ENCODE data around the gene CENPU. TPM values are rescaled to one million over a fixed set of nuclear protein-coding genes. Genes with fewer than 3 reads are reported as not detected.
"Not testable (repeated sequence)": the region's sequence is repeated elsewhere in the genome, so short reads cannot be mapped to it uniquely, and the experiment has no call there.

Gene CENPU
- total RNA-seq, 1 donor from 2014 or later: 25.4 TPM

DNA sequence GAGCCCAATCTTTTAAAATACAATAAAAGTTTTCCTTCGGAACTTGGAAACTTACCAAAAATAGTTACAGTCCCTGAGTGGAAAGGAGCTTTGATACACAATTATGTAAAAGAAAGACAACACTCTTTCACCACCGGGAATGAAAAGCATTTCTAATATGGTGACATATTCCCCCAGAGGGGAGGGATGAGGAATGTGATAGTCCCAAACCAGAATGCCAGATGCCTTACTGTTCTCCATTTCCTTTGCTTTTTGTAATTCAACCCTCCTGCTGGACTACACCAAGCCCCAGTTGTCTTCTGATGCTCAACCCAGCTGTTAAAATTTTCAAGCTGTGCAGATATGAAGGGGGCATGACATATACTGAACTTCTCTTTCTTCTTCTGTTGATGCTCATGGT, 80.2 kb downstream of the CENPU start:
- peaks cover 13% of the 10 kb centered on the region for H3K4me1 Mint-ChIP-seq
- no peak for DNase-seq (ENCODE audit: low spot score in 2 of 2, unreplicated experiment in 2 of 2)
- H3K9me3 Mint-ChIP-seq: no peaks in the 10 kb centered on the region
- no peak overlapping the region for H3K4me3 Mint-ChIP-seq
- TF ChIP-seq, protein P1, sequence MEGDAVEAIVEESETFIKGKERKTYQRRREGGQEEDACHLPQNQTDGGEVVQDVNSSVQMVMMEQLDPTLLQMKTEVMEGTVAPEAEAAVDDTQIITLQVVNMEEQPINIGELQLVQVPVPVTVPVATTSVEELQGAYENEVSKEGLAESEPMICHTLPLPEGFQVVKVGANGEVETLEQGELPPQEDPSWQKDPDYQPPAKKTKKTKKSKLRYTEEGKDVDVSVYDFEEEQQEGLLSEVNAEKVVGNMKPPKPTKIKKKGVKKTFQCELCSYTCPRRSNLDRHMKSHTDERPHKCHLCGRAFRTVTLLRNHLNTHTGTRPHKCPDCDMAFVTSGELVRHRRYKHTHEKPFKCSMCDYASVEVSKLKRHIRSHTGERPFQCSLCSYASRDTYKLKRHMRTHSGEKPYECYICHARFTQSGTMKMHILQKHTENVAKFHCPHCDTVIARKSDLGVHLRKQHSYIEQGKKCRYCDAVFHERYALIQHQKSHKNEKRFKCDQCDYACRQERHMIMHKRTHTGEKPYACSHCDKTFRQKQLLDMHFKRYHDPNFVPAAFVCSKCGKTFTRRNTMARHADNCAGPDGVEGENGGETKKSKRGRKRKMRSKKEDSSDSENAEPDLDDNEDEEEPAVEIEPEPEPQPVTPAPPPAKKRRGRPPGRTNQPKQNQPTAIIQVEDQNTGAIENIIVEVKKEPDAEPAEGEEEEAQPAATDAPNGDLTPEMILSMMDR (IDR thresholded peaks at IDR 0.05; ENCODE audit: unreplicated experiment): no peak
- H3K36me3 Mint-ChIP-seq: peaks cover 10% of the 10 kb centered on the region
- H3K27ac Mint-ChIP-seq: no peak overlapping the region
- no peaks in the 10 kb centered on the region for H3K27me3 Mint-ChIP-seq (ENCODE audit: low read depth)

DNA sequence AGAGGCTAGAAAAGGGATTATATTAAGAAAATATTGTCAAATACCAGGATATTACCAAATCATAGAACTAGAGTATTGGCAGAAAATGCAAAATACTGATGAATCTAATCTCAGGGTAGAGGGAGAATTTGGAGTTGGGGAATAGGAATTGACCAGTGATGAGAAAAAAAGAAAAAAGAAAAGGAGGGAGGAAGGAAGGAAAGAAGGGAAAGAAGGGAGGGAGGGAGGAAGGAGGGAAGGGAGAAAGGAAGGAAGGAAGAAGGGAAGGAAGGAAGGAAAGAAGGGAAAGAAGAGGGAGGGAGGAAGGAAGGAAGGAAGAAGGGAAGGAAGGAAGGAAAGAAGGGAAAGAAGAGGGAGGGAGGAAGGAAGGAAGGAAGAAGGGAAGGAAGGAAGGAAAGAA, 81.2 kb downstream of the CENPU start:
- not testable (repeated sequence) for H3K4me3 Mint-ChIP-seq; H3K27ac Mint-ChIP-seq; H3K9me3 Mint-ChIP-seq; H3K27me3 Mint-ChIP-seq (ENCODE audit: low read depth); DNase-seq (ENCODE audit: low spot score in 2 of 2, unreplicated experiment in 2 of 2); H3K36me3 Mint-ChIP-seq
- H3K4me1 Mint-ChIP-seq: peaks cover 21% of the 10 kb centered on the region

DNA sequence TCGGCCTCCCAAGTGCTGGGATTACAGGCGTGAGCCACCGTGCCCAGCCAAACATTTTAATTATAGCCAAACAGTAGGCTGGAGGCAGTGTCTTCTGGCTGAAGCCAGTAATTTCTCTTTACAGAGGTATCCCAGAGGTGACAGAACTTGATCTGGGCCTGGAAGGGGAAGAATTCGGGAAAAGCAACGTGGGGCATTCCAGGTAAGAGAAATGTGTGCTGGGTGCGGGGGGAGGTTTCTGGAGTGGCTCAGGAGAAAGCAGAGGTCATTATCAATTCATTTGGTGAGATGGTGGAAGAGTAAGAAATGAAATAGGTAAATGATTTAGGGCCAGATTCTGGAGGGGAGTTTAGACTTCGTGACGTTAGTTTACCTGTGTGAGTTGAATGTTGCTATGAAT, 82.0 kb downstream of the CENPU start:
- DNase-seq (ENCODE audit: low spot score in 2 of 2, unreplicated experiment in 2 of 2): no peak
- no peaks in the 10 kb centered on the region for H3K9me3 Mint-ChIP-seq
- no peak overlapping the region for H3K4me3 Mint-ChIP-seq
- TF ChIP-seq, protein P1 (IDR thresholded peaks at IDR 0.05; ENCODE audit: unreplicated experiment): no peak
- H3K4me1 Mint-ChIP-seq: peaks cover 28% of the 10 kb centered on the region
- no peak overlapping the region for H3K27ac Mint-ChIP-seq
- H3K36me3 Mint-ChIP-seq: peaks cover 7% of the 10 kb centered on the region
- H3K27me3 Mint-ChIP-seq (ENCODE audit: low read depth): no peaks in the 10 kb centered on the region

DNA sequence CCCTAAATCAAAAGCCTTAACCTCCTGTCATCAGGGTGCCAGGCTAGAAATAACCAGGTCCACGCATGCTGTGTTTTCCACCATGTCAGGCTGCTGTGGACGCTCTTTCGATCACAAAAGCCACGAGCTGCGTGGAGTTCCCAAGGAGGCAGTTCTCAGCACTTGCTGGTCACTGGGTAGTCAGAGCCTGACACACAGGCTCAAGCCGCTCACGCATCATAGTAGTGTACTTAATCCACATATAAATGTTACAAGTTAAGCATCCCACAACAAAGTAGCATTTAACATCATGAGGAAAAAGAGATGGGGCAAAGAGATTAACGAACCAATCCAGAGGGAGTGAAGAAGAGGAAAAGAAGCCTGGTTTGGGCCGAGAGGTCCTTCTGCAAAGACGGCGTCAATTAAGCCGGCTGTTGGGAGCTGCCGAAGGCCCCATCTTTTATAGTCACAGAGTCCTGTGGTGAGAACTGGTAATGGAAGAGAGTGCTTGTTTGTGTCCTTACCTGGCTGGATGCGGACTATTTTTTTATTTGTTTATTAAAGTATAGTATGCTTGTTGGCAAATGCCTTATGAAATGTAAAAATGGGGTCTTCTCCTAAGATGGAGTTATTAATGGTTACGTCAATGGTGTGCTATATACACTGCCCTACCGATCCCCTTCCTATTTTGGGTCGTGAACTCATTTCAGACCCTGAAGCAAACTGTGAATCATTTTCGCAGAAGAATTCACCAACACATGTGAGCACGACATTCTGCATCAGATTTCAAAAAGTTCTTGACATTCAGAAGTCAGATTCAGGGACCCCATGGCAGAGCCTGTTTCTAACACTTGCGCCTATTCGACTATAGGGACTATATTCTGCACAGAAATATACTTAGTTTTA, 83.7 kb downstream of the CENPU start:
- H3K4me1 Mint-ChIP-seq: peaks cover 38% of the 10 kb centered on the region
- H3K27ac Mint-ChIP-seq: peak overlapping the region; percentile 94
- H3K4me3 Mint-ChIP-seq: peak overlapping the region; percentile 83
- TF ChIP-seq, protein P1 (IDR thresholded peaks at IDR 0.05; ENCODE audit: unreplicated experiment): no peak
- H3K9me3 Mint-ChIP-seq: no peaks in the 10 kb centered on the region
- peaks cover 6% of the 10 kb centered on the region for H3K36me3 Mint-ChIP-seq
- H3K27me3 Mint-ChIP-seq (ENCODE audit: low read depth): no peaks in the 10 kb centered on the region
- no peak for DNase-seq (ENCODE audit: low spot score in 2 of 2, unreplicated experiment in 2 of 2)

DNA sequence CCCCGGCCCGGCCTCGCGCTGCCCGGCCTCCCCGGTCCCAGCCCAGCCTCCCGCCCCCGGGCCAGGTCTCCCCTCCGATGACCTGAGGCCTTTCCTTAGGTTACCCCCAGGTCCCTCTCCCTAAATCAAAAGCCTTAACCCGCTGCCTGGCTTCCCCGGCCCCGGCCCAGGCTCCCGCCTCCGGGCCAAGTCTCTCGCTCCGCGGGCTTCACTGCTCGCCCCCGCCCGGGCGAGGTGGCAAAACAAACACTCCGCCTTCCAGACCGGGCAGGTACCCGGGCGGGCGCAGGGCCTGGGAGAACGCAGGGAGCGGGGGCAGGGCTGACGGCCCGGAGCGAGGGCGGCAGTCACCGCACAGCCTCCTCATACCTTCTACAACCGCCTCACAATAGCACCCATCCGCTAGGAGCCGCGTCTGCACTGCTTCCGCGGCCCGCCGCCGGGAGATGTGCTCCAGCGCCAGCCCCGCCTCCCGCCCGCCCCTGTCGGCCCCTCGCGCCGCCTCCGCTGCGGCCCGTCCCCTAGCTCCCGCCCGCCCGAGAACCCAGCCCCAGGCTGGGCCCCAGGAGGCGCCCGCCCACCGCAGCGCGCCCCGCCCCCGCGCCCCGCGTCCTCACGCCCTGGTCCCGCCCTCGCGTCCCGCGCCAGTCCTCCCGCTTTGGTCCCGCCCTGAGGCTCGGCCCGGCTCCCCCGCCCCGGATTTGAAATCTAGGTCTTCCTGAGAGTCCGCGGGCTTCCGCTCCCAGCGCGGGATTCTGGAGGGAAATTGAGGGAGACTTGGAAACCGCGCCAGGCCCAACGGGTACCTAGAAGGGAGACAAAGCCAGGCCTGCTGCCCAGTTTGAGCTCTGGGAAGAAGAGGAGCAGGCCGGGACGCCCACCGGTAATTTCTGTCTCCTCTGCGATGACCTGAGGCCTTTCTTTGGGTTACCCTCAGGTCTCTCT, 84.6 kb downstream of the CENPU start, which contains the start of the genes CASP3 and PRIMPOL:
Gene CASP3 (minus strand): TSS at position 422 of the 945 bp plus-strand sequence. CDS start 10,994 bp downstream, outside the sequence.
Gene PRIMPOL (plus strand): TSS at position 713 of the 945 bp plus-strand sequence. CDS start 7,403 bp downstream, outside the sequence.
- peak; percentile 94 to 96 for DNase-seq (ENCODE audit: low spot score in 2 of 2, unreplicated experiment in 2 of 2)
- Mint-ChIP-seq H3K9me3 (no peaks in the 10 kb centered on the region), H3K4me1 (peaks cover 38% of the 10 kb centered on the region), H3K27ac (peak within 1 kb of the TSS; percentile 94), H3K27me3 (ENCODE audit: low read depth) (no peaks in the 10 kb centered on the region), H3K4me3 (peak within 1 kb of the TSS; percentile 91), H3K36me3 (peaks cover 3% of the 10 kb centered on the region)
- TF ChIP-seq, protein P1 (IDR thresholded peaks at IDR 0.05; ENCODE audit: unreplicated experiment): no peak

Measured in mesothelial cell of epicardium (in vitro differentiated cells).